ENCODE results near the gene LTBR.

Gene LTBR

DNA sequence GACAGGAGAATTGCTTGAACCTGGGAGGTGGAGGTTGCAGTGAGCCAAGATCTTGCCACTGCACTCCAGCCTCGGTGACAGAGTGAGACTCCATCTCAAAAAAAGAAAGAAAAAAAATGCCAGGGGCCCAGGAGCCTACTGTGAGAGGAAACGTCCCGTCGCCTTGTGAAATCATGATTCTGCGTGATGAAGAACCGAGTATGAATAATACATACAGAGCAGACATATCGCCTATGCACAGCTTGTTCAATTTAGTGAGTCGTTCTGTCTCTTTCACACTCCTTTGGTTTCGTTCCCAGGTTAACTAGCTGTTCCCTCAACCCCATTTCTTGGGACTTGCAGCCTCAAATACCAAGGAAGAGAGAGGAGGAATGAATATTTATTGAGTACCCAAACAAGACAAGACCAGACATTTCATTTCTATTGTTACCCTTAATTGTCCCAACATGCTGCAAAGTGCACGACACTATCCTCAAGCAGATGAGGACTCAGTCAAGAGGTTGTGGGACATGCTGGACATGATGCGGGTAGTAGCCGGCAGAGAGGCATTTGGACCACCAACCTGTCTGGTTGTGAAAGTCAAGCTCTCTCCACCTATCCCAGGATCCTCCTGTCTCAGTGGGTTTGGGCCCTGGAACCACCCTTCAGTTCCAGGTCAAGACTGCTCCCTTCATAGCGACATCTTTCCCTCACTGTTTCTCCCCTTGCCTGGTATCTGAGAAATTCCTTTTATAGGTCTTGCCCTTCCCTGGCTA, 52.2 kb downstream of the LTBR start:
- Mint-ChIP-seq H3K4me1 (peaks cover 93% of the 10 kb centered on the region), H3K27ac (no peak overlapping the region), H3K4me3 (no peak overlapping the region)

DNA sequence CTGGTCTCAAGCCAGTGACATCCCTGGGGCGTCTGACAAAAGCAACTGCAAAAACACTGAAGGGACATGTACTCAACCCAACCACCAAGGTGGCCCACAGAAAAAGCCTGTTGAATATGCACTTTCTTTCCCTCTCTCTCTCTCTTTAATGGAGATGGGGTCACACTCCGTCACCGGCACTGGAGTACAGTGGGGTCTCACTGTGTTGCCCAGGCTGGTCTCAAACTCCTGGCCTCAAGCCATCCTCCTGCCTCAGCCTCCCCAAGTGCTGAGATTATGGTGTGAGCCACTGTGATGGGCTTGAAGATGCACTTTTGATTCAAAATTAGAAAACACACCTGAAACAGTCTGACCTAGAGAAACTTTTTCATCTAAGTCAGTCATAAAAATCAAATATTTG, 53.6 kb downstream of the LTBR start:
- ATAC-seq: no peak
- H3K4me3 Mint-ChIP-seq: peak overlapping the region in 1 of 2 donors; percentile 21
- no peaks in the 10 kb centered on the region for H3K9me3 Mint-ChIP-seq
- H3K27ac Mint-ChIP-seq: peak overlapping the region in 1 of 2 donors; percentile 59
- peaks cover 94% of the 10 kb centered on the region for H3K4me1 Mint-ChIP-seq
- no peaks in the 10 kb centered on the region for H3K27me3 Mint-ChIP-seq
- no peak for DNase-seq

More for the DNA sequence above, 52.2 kb downstream of the LTBR start:
- no peaks in the 10 kb centered on the region for H3K27me3 Mint-ChIP-seq
- no peaks in the 10 kb centered on the region for H3K9me3 Mint-ChIP-seq
- no peak for ATAC-seq
- DNase-seq: no peak

DNA sequence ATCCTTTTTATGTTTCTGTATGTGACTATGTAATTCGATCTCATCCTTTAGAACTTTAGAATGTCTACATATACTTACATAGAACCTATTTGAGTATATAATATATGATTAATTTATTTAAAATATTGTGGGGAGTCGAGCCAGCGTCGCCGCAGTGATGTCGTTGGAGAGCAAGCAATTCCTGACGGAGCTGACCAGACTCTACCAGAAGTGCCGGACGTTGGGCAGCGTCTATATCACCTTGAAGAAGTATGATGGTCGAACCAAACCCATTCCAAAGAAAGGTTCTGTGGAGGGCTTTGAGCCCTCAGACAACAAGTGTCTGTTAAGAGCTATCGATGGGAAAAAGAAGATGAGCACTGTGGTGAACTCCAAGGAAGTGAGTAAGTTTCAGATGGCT, 54.4 kb downstream of the LTBR start:
- Mint-ChIP-seq H3K27ac (peak overlapping the region; percentile 4 to 85), H3K4me1 (peaks cover 94% of the 10 kb centered on the region), H3K27me3 (no peaks in the 10 kb centered on the region), H3K4me3 (peak overlapping the region; percentile 55 to 71), H3K9me3 (no peaks in the 10 kb centered on the region)
- ATAC-seq (peak; percentile 14), DNase-seq (no peak)

GRCh38 chr12:6440391-6440790, 56.4 kb downstream of the LTBR start:
- Mint-ChIP-seq H3K9me3 (no peaks in the 10 kb centered on the region), H3K4me3 (peak overlapping the region in 1 of 2 donors; percentile 93), H3K27me3 (no peaks in the 10 kb centered on the region), H3K27ac (peak overlapping the region in 1 of 2 donors; percentile 89), H3K4me1 (peaks cover 81% of the 10 kb centered on the region)
- DNase-seq: no peak
- ATAC-seq: no peak
